Iris pigment epithelial cell (primary cell): ENCODE data around the gene BNC2.
A peak's percentile ranks its signal among the peaks of the same experiment; 100 is the strongest.
"Not testable (repeated sequence)": the region's sequence is repeated elsewhere in the genome, so short reads cannot be mapped to it uniquely, and the experiment has no call there.

Experiments used
- DNase-seq: peaks from one replicate; pipeline ENCODE4 v3.0.0-alpha.2; 2011; ENCODE audit warnings: low read depth

Gene BNC2

GRCh38 chr9:16543225-16543624 is 327.2 kb downstream of the BNC2 start:
- DNase-seq: peak; percentile 18

GRCh38 chr9:16542290-16542689 is 328.2 kb downstream of the BNC2 start:
- no peak for DNase-seq

- DNase-seq: peak; percentile 68
Observed at GRCh38 chr9:16540743-16541613, 329.5 kb downstream of the BNC2 start.

- DNase-seq: not testable (repeated sequence)
Observed at GRCh38 chr9:16539626-16540025, 330.8 kb downstream of the BNC2 start.

DNA sequence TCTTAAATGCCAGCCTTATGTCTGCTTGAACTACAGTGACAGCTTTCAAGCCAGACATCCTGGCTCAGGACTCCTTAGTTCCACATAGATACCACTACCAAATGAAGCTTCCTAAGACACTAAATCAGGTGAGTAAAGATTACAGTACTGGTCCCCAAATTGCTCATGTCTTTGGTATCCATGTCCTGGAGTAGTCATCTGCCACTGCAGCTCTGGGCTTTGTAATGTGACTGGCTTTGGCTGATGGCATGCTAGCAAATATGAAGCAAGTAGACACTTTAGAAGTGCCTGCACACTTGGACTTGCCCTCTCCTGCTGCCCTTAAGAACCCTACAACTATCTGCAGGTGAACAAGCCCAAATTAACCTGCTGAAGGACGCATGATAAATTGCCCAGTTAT is 334.9 kb downstream of the BNC2 start:
- no peak for DNase-seq

- peak; percentile 94 for DNase-seq
Observed at GRCh38 chr9:16532681-16533450, 337.6 kb downstream of the BNC2 start.

DNA sequence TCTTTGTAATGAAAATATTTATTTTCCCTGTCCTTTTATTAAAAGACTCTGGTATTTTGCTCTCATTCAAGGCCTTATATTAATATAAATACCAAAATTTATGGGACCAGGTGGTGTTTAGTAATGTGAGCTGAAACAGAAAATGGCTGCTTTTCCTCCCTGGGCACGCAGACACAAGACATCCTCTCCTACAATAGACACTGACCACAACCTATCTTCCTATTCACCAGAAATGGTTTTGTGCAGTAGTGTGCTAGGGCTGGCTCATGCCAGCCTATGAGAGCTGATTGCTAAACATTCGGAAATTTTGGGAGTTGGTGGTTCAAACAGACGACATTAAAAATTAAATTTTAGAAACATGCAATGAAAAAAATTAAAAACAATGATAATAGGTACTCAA is 338.2 kb downstream of the BNC2 start:
- DNase-seq: no peak

- DNase-seq: peak; percentile 61
Observed at GRCh38 chr9:16530669-16531642, 339.5 kb downstream of the BNC2 start.

- no peak for DNase-seq
Observed at GRCh38 chr9:16527573-16527972, 342.9 kb downstream of the BNC2 start.

DNA sequence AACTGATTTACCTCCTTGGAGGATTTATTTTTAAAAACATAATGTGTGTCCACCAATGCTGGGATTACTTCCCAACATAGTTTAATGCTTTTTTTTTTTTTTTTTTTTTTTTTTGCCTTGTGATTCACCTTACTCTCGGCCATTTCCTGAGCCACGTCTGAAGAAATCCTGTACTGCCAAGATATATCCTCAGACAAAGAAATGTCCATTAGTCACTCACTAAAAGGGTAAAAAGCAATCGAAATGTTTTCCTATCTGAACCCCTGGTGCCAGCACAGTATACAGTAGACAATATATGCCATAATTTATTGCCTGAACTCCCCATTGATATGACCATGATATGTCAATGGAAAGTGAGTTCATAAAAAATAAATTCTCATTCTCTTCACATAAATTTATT is 344.1 kb downstream of the BNC2 start:
- peak; percentile 85 for DNase-seq

- no peak for DNase-seq
Observed at GRCh38 chr9:16524823-16525222, 345.6 kb downstream of the BNC2 start.

- no peak for DNase-seq
Observed at GRCh38 chr9:16524078-16524477, 346.4 kb downstream of the BNC2 start.

GRCh38 chr9:16521868-16522411 is 348.5 kb downstream of the BNC2 start:
- DNase-seq: peak; percentile 81

DNA sequence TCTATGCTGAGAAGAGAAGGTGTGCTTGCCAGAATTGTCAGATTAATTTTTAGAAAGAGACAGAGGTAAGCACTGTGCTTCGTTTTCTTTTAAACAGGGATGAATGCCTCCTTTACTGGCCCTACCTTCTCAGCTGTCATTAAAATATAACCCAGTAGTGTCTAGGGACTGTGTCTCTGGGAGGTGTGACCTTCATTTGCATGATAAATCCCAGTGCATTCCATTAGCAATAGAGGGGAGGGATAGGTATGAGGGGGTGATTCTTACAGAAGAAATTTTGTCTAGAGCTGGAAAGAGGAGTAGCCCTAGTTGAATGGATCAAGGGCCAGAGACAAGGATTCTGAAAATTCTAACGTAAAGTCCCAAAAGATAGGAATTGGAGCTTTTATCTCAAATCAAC is 351.5 kb downstream of the BNC2 start:
- no peak for DNase-seq

DNA sequence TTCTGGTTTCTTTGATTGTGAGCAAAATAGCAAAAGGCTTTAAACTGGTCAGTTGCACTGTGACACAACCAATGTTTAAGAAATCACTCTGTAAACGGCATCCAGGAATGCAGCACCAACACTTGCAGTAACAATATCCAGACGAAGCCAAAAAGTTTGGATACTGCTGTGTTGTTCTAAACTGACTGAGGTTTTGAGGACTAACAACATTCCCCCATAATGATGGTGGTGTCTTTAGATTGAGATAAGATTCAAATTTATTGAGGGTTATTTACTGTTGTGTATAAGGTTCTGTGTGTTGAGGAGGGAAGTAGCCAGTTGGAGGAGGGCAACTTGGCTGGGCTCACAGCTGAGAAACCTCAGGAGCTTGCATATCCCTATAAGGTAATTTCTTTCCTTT is 353.6 kb downstream of the BNC2 start:
- DNase-seq: peak; percentile 58

GRCh38 chr9:16515879-16516301 is 354.6 kb downstream of the BNC2 start:
- DNase-seq: peak; percentile 83

- no peak for DNase-seq
Observed at GRCh38 chr9:16515207-16515606, 355.3 kb downstream of the BNC2 start.

DNA sequence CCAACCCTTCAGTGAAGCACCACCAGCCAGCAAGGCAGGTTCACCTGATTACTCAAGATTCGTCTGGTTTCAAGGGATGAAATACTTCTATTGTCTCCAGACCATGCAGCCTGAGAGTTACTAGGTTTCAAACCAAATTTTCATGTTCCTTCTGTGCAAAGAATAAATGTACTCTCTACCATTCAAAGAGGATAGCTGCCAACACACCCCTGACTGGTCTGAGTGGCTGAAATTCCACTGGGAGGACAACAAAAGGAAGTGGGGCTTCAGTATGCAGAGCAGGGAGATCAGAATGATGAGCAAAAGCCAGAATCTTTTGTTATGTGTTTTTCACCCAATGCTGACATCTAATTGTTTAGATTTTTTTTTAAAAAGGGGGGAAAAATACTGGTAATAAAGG is 356.3 kb downstream of the BNC2 start:
- no peak for DNase-seq

GRCh38 chr9:16512281-16512680 is 358.2 kb downstream of the BNC2 start:
- DNase-seq: no peak

DNA sequence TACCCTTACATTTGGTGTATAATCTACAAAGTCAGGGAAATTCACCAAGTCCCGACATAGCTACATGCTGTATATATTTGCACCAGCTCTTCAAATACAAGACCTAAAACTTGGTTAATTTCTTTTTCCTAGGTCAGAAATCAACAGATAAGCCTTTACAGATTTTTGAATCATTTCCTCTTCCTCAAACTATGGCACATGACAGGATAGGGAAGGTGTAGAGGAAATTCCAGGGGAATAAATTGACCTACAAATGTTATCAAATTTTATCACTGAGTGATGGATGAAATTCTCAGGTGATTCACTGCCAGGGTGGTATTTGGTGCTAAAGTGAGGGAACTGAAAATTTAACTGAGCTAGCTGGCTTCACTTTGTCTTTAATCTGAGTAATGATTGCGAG is 360.0 kb downstream of the BNC2 start:
- DNase-seq: no peak

DNA sequence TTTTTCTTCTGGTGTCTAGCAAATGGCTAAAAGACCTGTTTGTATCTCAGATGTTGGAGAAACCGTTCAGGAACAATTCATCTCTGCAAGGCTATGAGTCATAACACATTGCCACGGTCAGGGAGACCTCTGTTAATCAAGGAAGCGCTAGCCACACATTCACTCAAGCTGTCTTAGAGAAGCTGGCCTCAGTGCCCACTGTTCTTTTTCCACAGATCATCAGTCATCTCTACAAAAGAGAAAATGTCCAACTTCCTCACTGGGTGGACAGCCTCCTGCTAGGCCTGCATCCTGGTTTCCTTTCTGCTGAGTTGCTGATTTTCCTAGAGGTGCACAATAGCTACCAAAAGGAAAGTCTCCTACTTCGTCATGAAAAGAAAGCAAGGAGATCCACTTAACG is 360.5 kb downstream of the BNC2 start:
- DNase-seq: peak; percentile 91

DNA sequence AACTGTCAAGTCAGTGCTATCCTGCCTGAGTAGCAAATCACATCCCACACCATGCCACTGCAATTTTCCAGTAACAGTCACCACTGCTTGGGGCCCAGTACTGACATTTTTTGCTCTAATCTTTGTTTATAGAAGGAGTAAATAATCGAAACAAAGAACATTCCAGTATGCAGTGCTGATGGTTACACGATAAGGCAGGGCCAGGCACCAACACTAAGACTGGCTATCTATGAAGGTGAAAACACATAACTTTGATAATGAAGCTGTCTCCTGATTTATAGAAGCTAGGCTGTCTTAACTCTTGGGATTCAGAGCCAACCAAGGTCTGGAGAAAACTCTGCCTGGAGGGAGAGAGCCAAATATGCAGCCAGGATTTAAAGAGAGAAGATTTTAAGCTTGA is 365.3 kb downstream of the BNC2 start:
- DNase-seq: peak; percentile 91
